Dendritic cell treated with granulocyte-macrophage colony-stimulating factor and Interleukin-4, amounts not matched to agents 40 ng/mL and 50 ng/mL, for 4 days (primary cell): Measurements from ENCODE around the gene RPL18.
"Not testable (repeated sequence)": the region's sequence is repeated elsewhere in the genome, so short reads cannot be mapped to it uniquely, and the experiment has no call there.

Experiments used
- H3K27ac Mint-ChIP-seq: one replicate; pipeline ENCODE4 v1.8.0; 2022; ENCODE audit warnings: mild to moderate bottlenecking, mixed read lengths
- H3K27me3 Mint-ChIP-seq: one replicate; pipeline ENCODE4 v1.8.0; 2022; ENCODE audit warnings: mild to moderate bottlenecking, mixed read lengths
- H3K36me3 Mint-ChIP-seq: one replicate; pipeline ENCODE4 v1.8.0; 2022; ENCODE audit warnings: low read depth, mixed read lengths
- H3K4me1 Mint-ChIP-seq: one replicate; pipeline ENCODE4 v1.8.0; 2022; ENCODE audit warnings: low read depth, mixed read lengths
- H3K4me3 Mint-ChIP-seq: one replicate; pipeline ENCODE4 v1.8.0; 2022; ENCODE audit warnings: mild to moderate bottlenecking, moderate library complexity, mixed read lengths
- H3K9me3 Mint-ChIP-seq: one replicate; pipeline ENCODE4 v1.8.0; 2022; ENCODE audit warnings: mixed read lengths
- intact Hi-C: fragments of 100-400 bp; cut with micrococcal nuclease; formaldehyde crosslinking; loops from one replicate; pipeline ENCODE4 v1.15.0; 2022

RPL18 gene

DNA sequence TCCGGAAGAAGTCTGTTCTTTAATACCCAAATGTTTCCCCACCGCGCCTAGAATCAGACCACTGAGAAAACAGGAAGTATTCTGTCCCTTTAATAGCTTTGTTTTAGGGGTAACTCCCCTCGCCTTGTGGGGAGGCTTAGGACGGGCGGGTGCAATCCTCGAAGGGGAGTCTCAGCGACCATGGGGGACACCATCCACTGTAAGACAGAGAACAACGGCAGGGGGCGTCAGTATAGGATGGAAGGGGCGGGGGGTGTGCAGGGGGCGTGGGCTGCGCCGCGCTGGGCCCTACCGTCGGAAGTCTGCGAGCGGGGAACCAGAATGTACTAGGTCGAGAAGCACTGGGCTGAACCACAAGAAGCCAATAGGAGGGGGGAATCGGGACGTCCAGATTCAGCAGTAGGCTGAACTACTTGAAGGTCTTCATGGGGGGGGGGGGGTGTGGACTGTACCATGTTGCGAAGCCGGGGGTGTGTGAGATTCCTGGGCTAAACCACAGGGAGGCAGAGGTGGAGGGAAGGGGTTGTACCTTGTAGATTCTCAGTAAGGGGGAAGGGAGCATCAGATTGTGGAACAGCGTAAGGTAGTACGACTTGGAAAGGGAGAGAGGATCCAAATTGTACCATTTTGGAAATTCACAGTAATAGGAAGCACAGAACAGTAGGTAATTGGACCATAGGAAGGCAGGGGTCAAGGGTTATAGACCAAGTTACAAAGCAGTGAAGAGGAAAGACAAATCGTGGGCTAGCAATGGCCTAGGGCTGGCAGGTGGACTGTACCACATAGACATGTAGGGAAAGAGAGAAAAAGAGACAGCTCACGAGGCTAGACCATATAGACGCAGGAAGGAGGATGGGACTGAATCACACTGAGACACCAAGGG, 19.2 kb upstream of the RPL18 start:
- H3K4me3 Mint-ChIP-seq: peak overlapping the region; percentile 99
- peaks cover 51% of the 10 kb centered on the region for H3K36me3 Mint-ChIP-seq
- intact Hi-C loops: loop anchor here (1.0 kb wide), 1 partner anchor 19 kb away; the partner anchor contains the start of genes RPL18 and SPHK2
- H3K4me1 Mint-ChIP-seq: peaks cover 55% of the 10 kb centered on the region
- peak overlapping the region; percentile 94 for H3K27ac Mint-ChIP-seq
- no peaks in the 10 kb centered on the region for H3K27me3 Mint-ChIP-seq
- no peaks in the 10 kb centered on the region for H3K9me3 Mint-ChIP-seq

DNA sequence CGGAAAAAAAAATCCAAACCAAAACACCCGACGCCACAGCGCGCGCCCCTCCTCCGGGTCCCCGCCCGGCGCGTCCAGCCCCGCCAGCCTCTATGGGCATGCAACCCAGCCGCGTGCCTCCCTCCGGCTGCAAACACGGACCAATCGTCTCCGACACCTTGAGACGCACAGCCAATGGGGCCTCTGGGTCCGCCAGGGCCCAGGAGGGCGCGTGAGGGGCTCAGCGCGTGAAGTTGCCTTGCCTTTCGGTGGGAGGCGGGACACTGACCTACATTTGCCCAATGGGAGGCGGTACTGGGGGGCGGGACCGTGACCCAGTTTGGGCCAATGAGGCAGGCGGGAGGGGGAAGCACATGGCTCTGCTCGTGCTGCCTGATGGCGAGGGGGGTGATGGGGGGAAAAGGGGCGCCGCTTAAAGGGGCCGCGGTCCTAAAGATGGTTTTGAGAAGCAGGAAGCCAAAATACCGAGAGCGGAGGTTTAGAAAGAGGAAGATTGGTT, 18.5 kb upstream of the RPL18 start:
- Mint-ChIP-seq H3K36me3 (peaks cover 58% of the 10 kb centered on the region), H3K27me3 (no peaks in the 10 kb centered on the region), H3K27ac (peak overlapping the region; percentile 94), H3K4me1 (peaks cover 62% of the 10 kb centered on the region), H3K4me3 (peak overlapping the region; percentile 99), H3K9me3 (no peaks in the 10 kb centered on the region)
- intact Hi-C loops: loop anchor here (1.0 kb wide), 1 partner anchor 18 kb away; the partner anchor contains the start of genes RPL18 and SPHK2

DNA sequence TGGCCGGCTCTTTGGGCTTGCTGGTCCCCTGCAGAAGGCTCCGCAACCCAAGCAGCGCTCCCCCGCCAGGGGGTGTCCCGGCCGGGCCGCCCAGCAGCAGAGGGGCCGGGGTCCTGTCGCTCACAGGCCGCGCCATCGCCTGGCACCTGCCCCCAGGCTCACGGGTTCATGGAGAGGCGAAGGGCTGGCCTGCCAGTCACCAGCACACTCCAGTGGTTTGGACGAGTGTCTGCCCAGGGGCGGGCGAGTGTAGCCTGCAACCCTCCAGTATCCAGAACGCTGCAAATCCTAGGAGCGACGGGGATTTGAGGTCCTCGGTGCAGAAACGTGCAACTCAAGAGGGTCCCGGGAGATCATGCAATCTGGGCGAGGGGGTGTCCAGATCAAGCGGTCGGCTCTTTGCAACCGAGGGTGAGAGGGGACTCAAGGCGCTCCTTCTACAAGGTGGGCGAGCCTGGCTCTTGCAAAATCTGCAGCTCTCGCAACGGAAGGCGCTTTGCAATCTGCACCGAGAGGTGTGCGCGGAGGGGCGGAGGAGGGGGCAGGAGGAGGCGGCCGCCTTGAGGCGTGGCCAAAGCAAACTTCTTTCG, 18.0 kb upstream of the RPL18 start, which contains the start of gene DBP:
Gene DBP, minus strand, starts transcription at position 521 of the 590 bp plus-strand sequence. Its CDS starts 385 bp downstream, at position 136.
- intact Hi-C loops: loop anchor here (1.0 kb wide), 1 partner anchor 18 kb away; the partner anchor contains the start of genes RPL18 and SPHK2
- Mint-ChIP-seq H3K9me3 (no peaks in the 10 kb centered on the region), H3K27ac (peak within 1 kb of the TSS; percentile 94), H3K4me3 (peak within 1 kb of the TSS; percentile 99), H3K4me1 (peaks cover 68% of the 10 kb centered on the region), H3K27me3 (no peaks in the 10 kb centered on the region), H3K36me3 (peaks cover 64% of the 10 kb centered on the region)

DNA sequence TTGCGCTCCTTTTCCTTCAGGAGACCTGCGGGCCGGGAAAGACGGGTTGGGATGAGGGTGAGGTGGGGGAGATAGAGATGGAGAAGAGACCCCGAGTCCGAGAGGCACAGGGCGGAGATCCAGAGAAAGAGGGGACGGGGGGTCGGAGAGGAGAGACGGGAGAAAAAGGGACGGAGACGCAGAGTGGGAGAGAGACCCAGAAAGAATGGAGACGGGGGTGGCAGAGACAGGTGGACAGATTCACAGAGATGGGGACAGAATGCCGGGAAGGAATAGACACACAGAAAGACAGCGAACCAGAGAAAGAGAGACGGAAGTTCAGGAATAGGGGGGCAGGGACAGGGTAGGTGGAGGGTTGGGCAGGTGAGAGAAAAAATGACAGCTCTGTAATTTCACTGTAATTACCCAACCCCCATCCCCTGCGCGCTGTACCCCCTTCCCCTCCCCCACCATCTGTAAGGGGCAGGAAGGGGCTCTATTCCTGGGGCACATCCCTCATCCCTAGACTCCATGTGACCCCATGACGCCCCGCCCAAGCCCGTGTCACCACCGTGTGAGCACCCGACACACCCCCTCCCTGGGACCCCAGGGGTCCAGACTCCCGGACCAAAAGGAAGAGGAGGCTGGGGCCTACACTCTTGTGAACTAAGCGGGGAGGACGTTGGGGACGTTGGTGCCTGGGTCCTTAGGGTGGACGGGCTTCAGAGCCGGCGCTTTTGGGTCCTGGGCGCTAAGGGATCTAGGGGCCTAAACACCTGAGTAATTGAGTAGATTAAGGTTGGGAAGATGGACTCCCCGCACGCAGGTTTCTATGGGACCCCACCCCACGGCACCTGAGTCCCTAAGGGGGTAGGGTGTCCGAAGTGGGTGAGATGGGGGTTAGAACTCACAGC, 17.2 kb upstream of the RPL18 start:
- peak overlapping the region; percentile 94 for H3K27ac Mint-ChIP-seq
- H3K27me3 Mint-ChIP-seq: no peaks in the 10 kb centered on the region
- H3K4me3 Mint-ChIP-seq: peak overlapping the region; percentile 99
- no peaks in the 10 kb centered on the region for H3K9me3 Mint-ChIP-seq
- intact Hi-C loops: no loop called here
- peaks cover 71% of the 10 kb centered on the region for H3K36me3 Mint-ChIP-seq
- peaks cover 71% of the 10 kb centered on the region for H3K4me1 Mint-ChIP-seq

DNA sequence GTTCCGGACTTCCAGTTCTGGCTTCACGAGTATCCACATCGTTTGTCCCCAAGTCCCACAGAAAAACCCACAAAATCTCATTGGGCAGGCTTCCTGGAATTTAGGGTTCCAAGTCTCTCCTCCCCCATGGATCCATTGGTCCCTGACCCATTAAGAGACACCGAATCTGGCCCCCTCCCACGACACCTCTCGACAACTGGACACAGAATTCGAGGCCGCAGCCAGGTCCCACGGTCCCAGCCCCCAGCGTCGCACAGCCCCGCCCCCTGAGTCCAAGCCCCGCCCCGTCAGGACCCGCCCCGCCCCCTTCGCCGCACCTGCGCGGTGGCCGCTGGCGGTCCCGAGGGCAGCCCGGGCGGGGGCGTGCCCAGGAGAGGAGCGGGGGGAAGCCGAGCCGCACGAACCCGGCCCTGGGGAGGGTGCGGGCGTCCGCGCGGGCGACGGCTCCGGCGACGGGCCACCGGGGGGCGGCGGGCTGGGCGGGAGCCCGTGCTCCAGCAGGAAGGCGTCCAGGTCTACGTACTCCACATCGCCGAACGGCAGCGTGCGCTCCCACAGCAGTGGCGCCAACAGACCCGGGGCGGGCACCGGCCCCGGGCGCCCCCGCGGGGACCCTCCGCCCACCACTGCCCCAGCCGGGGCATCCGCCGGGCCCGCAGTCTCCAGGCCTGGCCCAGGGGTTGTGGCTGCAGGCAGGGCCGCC, 16.4 kb upstream of the RPL18 start:
- intact Hi-C loops: no loop called here
- Mint-ChIP-seq H3K27ac (peak overlapping the region; percentile 94), H3K9me3 (no peaks in the 10 kb centered on the region), H3K4me3 (peak overlapping the region; percentile 99), H3K36me3 (peaks cover 79% of the 10 kb centered on the region), H3K27me3 (no peaks in the 10 kb centered on the region), H3K4me1 (peaks cover 79% of the 10 kb centered on the region)

DNA sequence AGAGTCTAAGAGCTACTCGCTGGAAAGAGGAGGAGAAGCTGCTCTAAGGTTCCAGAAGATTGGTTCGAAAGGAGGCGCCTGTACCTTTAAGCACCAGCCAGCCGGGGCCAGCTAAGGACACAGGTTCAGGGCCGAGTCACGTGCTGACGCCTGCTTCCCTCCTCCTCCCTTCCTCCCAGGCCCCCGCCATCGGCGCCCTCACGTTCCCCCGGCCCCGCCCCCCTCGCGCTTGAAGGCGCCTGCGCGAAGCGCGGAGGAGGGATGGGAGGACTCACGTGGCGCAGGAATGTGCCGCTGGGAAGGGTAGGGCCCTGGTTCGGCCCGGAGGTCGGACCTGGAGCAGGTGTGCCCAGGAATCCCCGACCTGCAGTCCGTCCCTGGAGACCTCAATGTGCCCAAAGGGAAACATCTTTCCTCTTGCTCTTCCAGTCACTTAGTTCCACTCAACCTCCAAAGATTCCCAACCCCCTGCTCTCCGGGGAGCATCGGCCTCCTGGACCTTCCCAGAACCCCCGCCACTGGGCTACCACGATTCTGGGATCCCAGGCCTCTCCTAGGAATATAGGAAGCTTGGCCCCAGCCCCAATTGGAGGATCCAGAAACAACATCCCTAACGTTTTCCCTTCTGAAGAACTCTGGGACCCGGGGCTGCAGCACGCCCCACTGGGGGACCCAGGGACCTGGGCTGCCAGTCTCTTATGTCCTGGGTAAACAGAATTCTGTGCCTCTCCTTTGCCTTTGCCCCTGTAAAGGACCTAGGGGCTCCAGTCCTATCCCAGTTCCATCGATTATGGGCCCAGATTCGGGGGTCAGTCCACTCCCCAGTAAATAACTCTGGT, 15.7 kb upstream of the RPL18 start:
- Mint-ChIP-seq H3K27me3 (no peaks in the 10 kb centered on the region), H3K9me3 (no peaks in the 10 kb centered on the region), H3K36me3 (peaks cover 83% of the 10 kb centered on the region), H3K4me3 (peak overlapping the region; percentile 99), H3K27ac (peak overlapping the region; percentile 94), H3K4me1 (peaks cover 80% of the 10 kb centered on the region)
- intact Hi-C loops: no loop called here

DNA sequence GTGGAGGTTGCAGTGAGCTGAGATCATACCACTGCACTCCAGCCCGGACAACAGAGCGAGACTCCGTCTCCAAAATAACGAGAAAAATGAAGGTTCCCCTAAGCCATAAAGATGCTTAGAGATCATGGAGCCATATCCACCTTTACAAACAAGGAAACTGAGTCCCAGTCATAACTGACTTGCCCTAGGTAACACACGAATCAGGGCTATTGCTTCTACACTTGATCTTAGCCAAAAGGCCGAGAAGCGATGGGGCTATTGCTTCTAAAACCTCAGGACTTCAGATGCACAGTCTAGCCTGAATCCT, 15.0 kb upstream of the RPL18 start:
- intact Hi-C loops: no loop called here
- peaks cover 76% of the 10 kb centered on the region for H3K4me1 Mint-ChIP-seq

DNA sequence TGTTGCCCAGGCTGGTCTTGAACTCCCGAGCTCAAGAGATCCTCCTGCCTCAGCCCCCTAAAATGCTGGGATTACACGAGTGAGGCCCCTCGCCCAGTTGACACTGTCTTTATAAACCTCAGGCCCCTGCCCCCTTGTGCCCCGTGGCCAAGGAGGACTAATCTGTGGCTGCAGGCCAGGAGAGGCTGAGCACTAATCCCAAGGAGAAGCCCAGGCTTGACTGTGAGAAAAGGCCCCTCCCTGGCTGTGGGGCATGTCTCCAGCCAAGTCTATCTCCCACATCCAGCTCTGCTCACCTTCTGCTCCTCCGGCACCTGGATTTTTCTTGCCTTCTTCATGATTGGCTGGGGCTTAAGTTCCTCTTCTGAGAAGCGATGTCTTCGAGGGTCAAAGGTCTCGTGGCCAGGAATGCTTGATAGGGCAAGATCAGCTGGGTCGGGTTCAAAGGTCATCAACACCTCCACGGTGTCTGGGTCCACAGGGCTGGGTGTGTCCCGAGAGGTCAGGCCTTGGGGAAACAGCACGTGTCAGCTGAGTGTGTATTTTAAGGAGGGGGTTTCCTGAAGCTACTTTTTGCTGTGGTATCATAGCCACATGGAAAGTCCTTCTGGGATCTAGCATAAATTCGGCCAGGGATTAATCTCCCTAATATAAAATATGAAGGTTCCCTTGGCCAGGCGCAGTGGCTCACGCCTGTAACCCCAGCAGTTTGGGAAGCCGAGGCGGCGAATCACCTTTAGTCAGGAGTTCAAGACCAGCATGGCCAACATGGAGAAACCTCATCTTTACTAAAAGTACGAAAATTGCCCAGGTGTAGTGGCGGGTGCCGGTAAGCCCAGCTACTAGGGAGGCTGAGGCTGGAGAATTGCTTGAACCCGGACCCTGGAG, 14.4 kb upstream of the RPL18 start:
- Mint-ChIP-seq H3K4me3 (peak overlapping the region; percentile 99), H3K9me3 (no peaks in the 10 kb centered on the region), H3K4me1 (peaks cover 76% of the 10 kb centered on the region), H3K27ac (peak overlapping the region; percentile 94), H3K27me3 (no peaks in the 10 kb centered on the region), H3K36me3 (peaks cover 85% of the 10 kb centered on the region)
- intact Hi-C loops: no loop called here

More for the DNA sequence above, 15.0 kb upstream of the RPL18 start:
- H3K27ac Mint-ChIP-seq: peak overlapping the region; percentile 94
- H3K4me3 Mint-ChIP-seq: peak overlapping the region; percentile 99
- H3K36me3 Mint-ChIP-seq: peaks cover 85% of the 10 kb centered on the region
- H3K27me3 Mint-ChIP-seq: no peaks in the 10 kb centered on the region
- H3K9me3 Mint-ChIP-seq: no peaks in the 10 kb centered on the region

DNA sequence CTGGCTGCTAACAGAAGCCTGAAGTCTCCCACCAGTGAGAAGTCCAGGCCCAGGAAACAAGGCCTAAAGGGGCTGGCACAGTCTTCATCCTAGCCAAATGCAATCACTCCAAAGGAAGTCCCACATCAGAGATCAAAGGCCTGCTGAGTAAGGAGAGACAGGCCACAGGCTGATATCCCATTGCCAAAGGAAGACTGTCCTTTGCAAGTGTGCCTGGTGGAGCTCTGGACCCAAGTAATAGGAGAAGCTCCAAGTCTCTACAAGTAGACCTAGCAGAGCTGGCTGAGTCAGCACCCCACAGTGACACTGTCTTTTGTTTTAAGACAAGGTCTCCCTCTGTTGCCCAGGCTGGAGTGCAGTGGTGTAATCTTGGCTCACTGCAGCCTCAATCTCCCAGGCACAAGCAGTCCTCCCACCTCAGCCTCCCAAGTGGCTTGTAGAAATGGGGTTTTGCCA, 13.7 kb upstream of the RPL18 start:
- intact Hi-C loops: no loop called here
- Mint-ChIP-seq H3K9me3 (no peaks in the 10 kb centered on the region), H3K27me3 (no peaks in the 10 kb centered on the region), H3K4me3 (peak overlapping the region; percentile 99), H3K27ac (peak overlapping the region; percentile 94), H3K36me3 (peaks cover 85% of the 10 kb centered on the region), H3K4me1 (peaks cover 71% of the 10 kb centered on the region)

DNA sequence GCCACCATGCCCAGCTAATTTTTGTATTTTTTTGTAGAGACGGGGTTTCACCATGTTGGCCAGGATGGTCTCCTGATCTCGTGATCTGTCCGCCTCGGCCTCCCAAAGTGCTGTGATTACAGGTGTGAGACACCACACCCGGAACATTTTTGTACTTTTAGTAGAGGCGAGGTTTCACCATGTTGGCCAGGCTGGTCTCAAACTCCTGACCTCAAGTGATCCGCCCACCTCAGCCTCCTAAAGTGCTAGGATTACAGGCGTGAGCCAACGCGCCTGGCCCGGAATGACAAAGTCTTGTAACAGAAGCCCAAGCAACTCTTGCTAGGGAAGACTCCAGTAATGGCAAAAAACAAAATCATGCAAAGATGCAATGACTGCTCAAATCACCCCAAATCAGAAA, 13.3 kb upstream of the RPL18 start:
- peaks cover 68% of the 10 kb centered on the region for H3K4me1 Mint-ChIP-seq
- H3K9me3 Mint-ChIP-seq, H3K27me3 Mint-ChIP-seq, intact Hi-C loops: not testable (repeated sequence)
- H3K27ac Mint-ChIP-seq: peak overlapping the region; percentile 94
- peak overlapping the region; percentile 17 for H3K4me3 Mint-ChIP-seq
- H3K36me3 Mint-ChIP-seq: peaks cover 87% of the 10 kb centered on the region

DNA sequence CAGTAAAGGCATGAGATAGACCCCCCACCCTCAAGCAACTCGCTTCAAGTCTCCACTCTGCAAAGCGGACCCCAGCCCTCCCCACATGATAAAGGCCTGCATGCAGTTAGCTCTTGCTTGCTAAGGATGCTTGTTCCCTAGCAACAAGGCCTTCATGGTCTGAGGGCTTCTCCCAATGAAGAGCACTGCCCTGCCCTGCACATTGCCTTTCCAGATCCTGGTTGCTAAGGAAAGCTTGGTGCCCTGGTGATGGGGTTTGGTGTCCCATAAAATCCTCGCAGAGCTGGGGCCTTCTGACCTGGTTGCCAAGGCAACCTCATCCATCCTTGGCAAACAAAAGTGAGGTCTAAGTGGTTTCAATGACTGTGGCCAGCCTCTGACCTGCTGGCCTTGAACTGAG, 12.2 kb upstream of the RPL18 start:
- peaks cover 88% of the 10 kb centered on the region for H3K36me3 Mint-ChIP-seq
- H3K27ac Mint-ChIP-seq: peak overlapping the region; percentile 80
- H3K4me1 Mint-ChIP-seq: peaks cover 67% of the 10 kb centered on the region
- no peaks in the 10 kb centered on the region for H3K27me3 Mint-ChIP-seq
- H3K9me3 Mint-ChIP-seq: no peaks in the 10 kb centered on the region
- no peak overlapping the region for H3K4me3 Mint-ChIP-seq
- intact Hi-C loops: no loop called here
